ENCODE results near the gene GRIK4. TPM values are rescaled to one million over a fixed set of nuclear protein-coding genes. Genes with fewer than 3 reads are reported as not detected.

Gene GRIK4
- polyA plus RNA-seq, 1 of the 3 experiments (the other 2 are of a cell fraction), result 0.03 TPM

- Histone ChIP-seq H3K27ac (ENCODE audit: low read depth in 2 of 2, low read length in 1 of 2) (no peak overlapping the region), H3K27me3 (ENCODE audit: insufficient read depth) (no peaks in the 10 kb centered on the region), H3K4me3 (ENCODE audit: low read depth in 2 of 2, low read length in 1 of 2) (no peak overlapping the region), H3K36me3 (replicated peaks in 1 of 2; ENCODE audit: control insufficient read depth in 1 of 2, insufficient read depth in 2 of 2, low read length in 1 of 2) (no peaks in the 10 kb centered on the region), H3K9ac (no peak overlapping the region), H3K4me2 (no peak overlapping the region), H3K9me2 (no peaks in the 10 kb centered on the region), H3F3A (replicated peaks; ENCODE audit: insufficient read depth) (peaks cover 6% of the 10 kb centered on the region), H3K79me2 (ENCODE audit: insufficient read depth) (no peaks in the 10 kb centered on the region), H4K20me1 (ENCODE audit: insufficient read depth) (no peaks in the 10 kb centered on the region), H3K4me1 (ENCODE audit: control insufficient read depth in 1 of 2, insufficient read depth in 2 of 2, low read depth in 1 of 2, low read length in 1 of 2) (peaks cover 0 to 21% of the 10 kb centered on the region in 2 experiments; a peak in 1 of 4 replicates), H2AFZ (ENCODE audit: low read depth) (no peak overlapping the region), H3K9me3 (no peaks in the 10 kb centered on the region)
- ChIA-PET CTCF (interaction anchor here (3.1 kb wide), 1 partner anchor 9 kb away, joined by 23 read pairs; no protein-coding TSS in a partner anchor), POLR2A (no interaction called here)
- WGBS (ENCODE audit: low lambda C conversion rate), result 86% methylated on average over 5 of the region's 5 CpGs
- TF ChIP-seq EZH2phosphoT487 (IDR thresholded peaks at IDR 0.05; ENCODE audit: borderline replicate concordance, low read depth) (no peak), RCOR1 (IDR thresholded peaks at IDR 0.05; ENCODE audit: low read length) (no peak), POLR2AphosphoS5 (IDR thresholded peaks at IDR 0.05; ENCODE audit: low read depth, low read length) (no peak), MXI1 (IDR thresholded peaks at IDR 0.05; ENCODE audit: low read depth, low read length) (no peak)
- DNase-seq, result no peak
Measured at GRCh38 chr11:120811199-120811598, 299.7 kb downstream of the GRIK4 start.

- DNase-seq, result no peak
- Histone ChIP-seq H3K79me2 (ENCODE audit: insufficient read depth) (no peaks in the 10 kb centered on the region), H3K9ac (no peak overlapping the region), H4K20me1 (ENCODE audit: insufficient read depth) (no peaks in the 10 kb centered on the region), H3K9me2 (no peaks in the 10 kb centered on the region), H3K27me3 (ENCODE audit: insufficient read depth) (no peaks in the 10 kb centered on the region), H3K4me1 (ENCODE audit: control insufficient read depth in 1 of 2, insufficient read depth in 2 of 2, low read depth in 1 of 2, low read length in 1 of 2) (peaks cover 0 to 21% of the 10 kb centered on the region in 2 experiments; a peak in 1 of 4 replicates), H2AFZ (ENCODE audit: low read depth) (no peak overlapping the region), H3K4me2 (no peak overlapping the region), H3K4me3 (ENCODE audit: low read depth in 2 of 2, low read length in 1 of 2) (no peak overlapping the region), H3K9me3 (no peaks in the 10 kb centered on the region), H3K27ac (ENCODE audit: low read depth in 2 of 2, low read length in 1 of 2) (no peak overlapping the region), H3F3A (replicated peaks; ENCODE audit: insufficient read depth) (peaks cover 6% of the 10 kb centered on the region), H3K36me3 (replicated peaks in 1 of 2; ENCODE audit: control insufficient read depth in 1 of 2, insufficient read depth in 2 of 2, low read length in 1 of 2) (no peaks in the 10 kb centered on the region)
- ChIA-PET POLR2A (no interaction called here), CTCF (interaction anchor here (3.1 kb wide), 1 partner anchor 10 kb away, joined by 23 read pairs; no protein-coding TSS in a partner anchor)
- WGBS (ENCODE audit: low lambda C conversion rate), result 56% methylated on average over 5 of the region's 5 CpGs
- TF ChIP-seq MAX (IDR thresholded peaks at IDR 0.05; ENCODE audit: low read depth), result no peak
- no peak for TF ChIP-seq EZH2phosphoT487 (IDR thresholded peaks at IDR 0.05; ENCODE audit: borderline replicate concordance, low read depth)
- no peak for TF ChIP-seq FOXM1 (IDR thresholded peaks at IDR 0.05; ENCODE audit: low read depth)
Measured at GRCh38 chr11:120811731-120812130, 300.2 kb downstream of the GRIK4 start.

- no peak overlapping the region for H2AFZ ChIP-seq (ENCODE audit: low read depth)
- ChIA-PET POLR2A (no interaction called here), CTCF (interaction anchor here (3.0 kb wide), 1 partner anchor 13 kb away, joined by 18 read pairs; no protein-coding TSS in a partner anchor)
- H3K4me3 ChIP-seq (ENCODE audit: low read depth in 2 of 2, low read length in 1 of 2), result no peak overlapping the region
- no peaks in the 10 kb centered on the region for H3F3A ChIP-seq (replicated peaks; ENCODE audit: insufficient read depth)
- no peaks in the 10 kb centered on the region for H3K9me2 ChIP-seq
- 61% methylated on average over 21 of the region's 21 CpGs for WGBS (ENCODE audit: low lambda C conversion rate)
- H4K20me1 ChIP-seq (ENCODE audit: insufficient read depth), result no peaks in the 10 kb centered on the region
- no peak for DNase-seq
- H3K36me3 ChIP-seq (replicated peaks in 1 of 2; ENCODE audit: control insufficient read depth in 1 of 2, insufficient read depth in 2 of 2, low read length in 1 of 2), result no peaks in the 10 kb centered on the region
- no peak for TF ChIP-seq SIN3A (IDR thresholded peaks at IDR 0.05; ENCODE audit: borderline replicate concordance, low read depth, low read length)
- TF ChIP-seq JUND (IDR thresholded peaks at IDR 0.05), result no peak
- TF ChIP-seq MEF2A (IDR thresholded peaks at IDR 0.05; ENCODE audit: borderline replicate concordance, low read depth), result no peak
- no peak for TF ChIP-seq REST (IDR thresholded peaks at IDR 0.05; ENCODE audit: low read depth, low read length)
- peak overlapping the region in 1 of 2 experiments; percentile 40; a peak in 2 of 4 replicates for H3K27ac ChIP-seq (ENCODE audit: low read depth in 2 of 2, low read length in 1 of 2)
- no peak overlapping the region for H3K4me2 ChIP-seq
- no peaks in the 10 kb centered on the region for H3K9me3 ChIP-seq
- no peaks in the 10 kb centered on the region for H3K79me2 ChIP-seq (ENCODE audit: insufficient read depth)
- no peak overlapping the region for H3K9ac ChIP-seq
- H3K4me1 ChIP-seq (ENCODE audit: control insufficient read depth in 1 of 2, insufficient read depth in 2 of 2, low read depth in 1 of 2, low read length in 1 of 2), result peaks cover 0 to 43% of the 10 kb centered on the region in 2 experiments; a peak in 1 of 4 replicates
- no peaks in the 10 kb centered on the region; the same call in 1 of the 2 replicates for H3K27me3 ChIP-seq (ENCODE audit: insufficient read depth)
Measured at GRCh38 chr11:120814531-120815318, 303.2 kb downstream of the GRIK4 start.

Data from SK-N-SH (cell line).